RCC 7860 (cell line): Measurements from ENCODE around the gene ST7L.
A peak's percentile ranks its signal among the peaks of the same experiment; 100 is the strongest.
"Not testable (repeated sequence)": the region's sequence is repeated elsewhere in the genome, so short reads cannot be mapped to it uniquely, and the experiment has no call there.

Source experiments
- DNase-seq: peaks from one replicate; pipeline ENCODE4 v3.0.0-alpha.2; 2015; ENCODE audit warnings: low spot score
- FAIRE-seq: peaks from 2 replicates; lab custom pipeline; 2012; peaks lifted over from hg19 to GRCh38; lab: Jason Lieb, UNC

ST7L gene

DNA sequence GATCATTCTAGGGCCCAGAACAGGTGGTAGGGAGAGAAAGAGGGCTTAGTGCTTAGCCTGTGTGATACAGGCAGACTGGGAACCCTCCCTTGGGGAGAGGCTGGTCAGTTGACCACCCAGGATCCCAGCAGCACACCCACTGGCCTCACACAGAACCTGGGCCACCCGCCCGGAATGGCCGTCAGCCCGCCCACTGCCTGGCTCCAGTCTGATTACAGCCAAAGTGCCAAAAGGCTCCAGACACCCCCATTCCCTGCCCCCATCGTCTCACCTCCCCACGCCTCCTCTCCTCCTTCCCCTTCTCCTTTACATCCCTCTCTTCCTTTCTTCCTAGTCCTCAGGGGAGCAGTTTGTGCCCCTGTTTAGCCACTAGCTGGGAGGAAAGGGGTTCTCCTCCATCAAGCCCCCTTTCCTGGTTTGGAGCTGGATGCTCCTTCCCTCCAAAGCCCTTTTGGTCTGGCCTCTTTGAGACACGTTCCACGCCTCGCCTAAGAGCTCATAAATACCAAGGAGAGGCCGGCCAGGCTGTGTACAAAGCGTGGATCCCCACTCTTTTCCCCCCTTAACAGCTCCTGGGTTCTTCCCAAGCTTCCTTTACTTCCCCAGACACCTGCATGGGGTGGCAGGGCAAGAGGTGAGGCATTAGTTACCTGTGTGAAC is 114.8 kb downstream of the ST7L start:
- no peak for DNase-seq
- no peak for FAIRE-seq

DNA sequence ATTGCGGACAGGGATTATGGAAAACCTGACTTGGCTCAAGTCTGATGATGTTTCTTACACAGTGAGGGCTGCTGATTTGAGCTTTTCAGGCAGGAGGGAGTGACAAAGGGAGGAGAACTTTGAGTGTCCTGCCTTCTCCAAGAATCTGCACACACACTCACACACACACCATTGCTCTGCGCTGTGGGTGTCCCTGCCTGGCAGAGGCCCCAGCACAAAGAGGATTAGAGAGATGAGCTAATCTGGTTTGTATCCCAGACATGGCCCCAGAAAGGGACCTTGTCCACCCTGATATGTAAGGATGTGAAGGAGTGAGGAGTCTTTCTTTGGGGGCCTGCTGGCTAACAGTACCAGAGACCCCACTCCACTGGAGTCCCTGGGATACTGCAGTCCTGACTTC is 116.1 kb downstream of the ST7L start:
- no peak for FAIRE-seq
- no peak for DNase-seq

DNA sequence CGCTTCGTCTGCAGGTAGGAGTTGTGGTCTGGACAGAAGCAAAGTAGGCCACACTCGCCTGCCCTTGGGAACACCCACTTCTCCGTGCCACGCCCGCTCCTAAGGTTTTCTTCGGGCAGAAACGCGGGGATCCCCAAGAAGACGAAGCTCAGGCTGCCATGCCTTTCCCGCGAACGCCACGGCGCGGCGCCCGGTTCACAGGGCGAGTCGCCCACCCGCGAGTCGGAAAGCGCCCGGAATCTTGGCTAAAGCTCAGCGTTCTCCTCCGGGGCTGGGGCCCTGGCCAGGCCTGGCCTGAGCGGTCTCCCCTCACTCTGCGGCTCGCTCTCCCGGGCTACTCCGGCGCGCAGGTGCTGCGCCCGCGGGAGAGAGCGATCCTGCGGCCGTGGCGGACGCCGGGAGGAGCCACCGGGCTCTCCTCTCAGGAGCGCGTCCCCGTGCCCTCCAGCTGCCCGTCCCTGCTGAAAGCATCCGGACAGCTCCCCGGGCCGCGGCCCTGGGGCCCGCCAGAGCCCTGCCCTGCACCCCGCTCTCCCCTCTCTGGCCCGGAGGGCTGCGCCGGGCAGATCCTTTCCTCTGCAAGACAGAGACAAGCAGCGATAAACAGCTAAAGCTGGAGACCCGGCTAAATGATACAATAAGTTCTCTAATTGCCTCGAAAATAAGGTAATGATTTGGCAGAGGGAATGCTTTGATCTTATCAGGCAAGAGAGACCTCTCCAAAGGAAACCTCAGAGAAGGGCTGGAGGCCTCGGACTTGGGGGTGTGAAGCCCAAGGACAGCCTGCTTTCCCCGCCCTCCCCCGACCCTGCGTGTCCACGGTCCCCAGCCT is 116.9 kb downstream of the ST7L start:
- peak; percentile 26 for DNase-seq
- no peak for FAIRE-seq

DNA sequence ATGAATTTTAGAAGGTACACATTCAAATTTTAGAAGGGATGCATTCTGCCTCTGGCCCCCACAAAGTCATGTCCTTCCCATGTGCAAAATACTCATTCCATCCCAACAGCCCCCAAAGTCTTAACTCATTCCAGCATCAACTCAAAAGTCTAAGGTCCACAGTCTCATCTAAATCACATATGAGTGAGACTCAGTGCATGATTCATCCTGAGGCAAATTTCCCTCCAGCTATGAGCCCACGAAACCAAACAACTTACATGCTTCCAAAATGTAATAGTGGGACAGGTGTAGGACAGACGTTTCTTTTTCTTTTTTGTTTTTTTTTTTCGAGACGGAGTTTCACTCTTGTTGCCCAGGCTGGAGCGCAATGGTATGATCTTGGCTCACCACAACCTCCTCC is 122.7 kb downstream of the ST7L start:
- DNase-seq = no peak
- no peak for FAIRE-seq

DNA sequence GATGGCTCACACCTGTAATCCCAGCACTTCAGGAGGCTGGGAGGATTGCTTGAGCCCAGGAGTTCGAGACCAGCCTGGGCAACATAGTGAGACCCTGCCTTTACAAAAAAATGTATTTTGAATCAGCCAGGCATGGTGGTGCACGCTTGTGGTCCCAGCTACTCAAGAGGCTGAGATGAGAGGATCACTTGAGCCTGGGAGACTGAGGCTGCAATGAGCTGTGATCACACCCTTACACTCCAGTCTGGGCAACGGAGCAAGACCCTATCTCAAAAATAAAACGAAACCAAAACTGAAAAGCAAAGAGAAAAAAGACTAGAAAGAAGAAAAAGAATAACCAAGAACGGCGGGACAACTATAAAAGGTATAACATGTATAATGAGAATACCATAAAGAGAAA is 125.6 kb downstream of the ST7L start:
- no peak for FAIRE-seq
- DNase-seq = no peak

DNA sequence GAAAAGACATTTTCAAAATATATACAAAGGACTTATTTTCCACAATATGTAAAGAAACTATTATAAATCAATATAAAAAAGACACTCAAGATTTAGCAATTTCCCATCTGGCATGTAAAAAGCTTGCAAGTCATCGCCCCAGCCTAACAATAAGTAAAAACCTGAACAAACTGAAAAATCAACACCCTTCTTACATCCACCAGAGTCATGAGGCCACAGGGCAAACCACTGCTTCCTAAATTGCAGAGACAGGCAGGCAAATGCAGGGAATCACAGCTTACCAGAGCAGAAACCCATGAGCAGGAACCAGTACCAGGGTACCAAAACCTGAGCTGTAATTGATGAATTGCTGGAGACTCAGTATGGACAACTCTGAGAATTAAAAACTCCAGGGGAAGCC is 126.9 kb downstream of the ST7L start:
- FAIRE-seq (no peak), DNase-seq (no peak)

DNA sequence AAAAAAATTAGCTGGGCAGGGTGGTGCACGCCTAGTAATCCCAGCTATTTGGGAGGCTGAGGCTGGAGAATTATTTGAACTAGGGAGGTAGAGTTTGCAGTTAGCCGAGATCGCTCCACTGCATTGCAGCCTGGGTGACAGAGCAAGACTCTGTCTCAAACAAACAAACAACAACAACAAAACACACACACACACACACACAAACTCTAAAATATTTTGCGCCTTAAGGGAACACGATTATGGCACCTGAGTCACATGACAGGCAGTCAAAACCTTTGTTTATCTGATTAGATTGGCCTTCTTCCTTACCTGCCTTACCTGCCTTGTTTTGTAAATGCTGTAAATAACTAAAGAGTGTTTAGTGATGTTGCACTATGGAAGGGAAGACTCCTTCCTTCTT is 130.8 kb downstream of the ST7L start:
- FAIRE-seq = no peak
- DNase-seq = no peak

DNA sequence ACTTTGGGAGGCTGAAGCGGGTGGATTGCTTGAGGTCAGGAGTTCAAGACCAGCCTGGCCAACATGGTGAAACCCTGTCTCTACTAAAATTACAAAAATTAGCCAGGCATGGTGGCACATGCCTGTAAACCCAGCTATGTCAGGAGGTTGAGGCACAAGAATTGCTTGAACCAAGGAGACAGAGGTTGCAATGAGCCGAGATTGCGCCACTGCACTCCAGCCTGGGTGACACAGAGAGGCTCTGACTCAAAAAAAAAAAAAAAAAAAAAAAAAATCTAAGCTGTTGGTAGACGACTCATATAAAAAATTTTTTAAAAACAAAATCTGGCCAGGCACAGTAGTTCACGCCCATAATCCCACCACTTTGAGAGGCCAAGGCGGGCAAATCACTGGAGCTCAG is 131.3 kb downstream of the ST7L start:
- not testable (repeated sequence) for FAIRE-seq

DNA sequence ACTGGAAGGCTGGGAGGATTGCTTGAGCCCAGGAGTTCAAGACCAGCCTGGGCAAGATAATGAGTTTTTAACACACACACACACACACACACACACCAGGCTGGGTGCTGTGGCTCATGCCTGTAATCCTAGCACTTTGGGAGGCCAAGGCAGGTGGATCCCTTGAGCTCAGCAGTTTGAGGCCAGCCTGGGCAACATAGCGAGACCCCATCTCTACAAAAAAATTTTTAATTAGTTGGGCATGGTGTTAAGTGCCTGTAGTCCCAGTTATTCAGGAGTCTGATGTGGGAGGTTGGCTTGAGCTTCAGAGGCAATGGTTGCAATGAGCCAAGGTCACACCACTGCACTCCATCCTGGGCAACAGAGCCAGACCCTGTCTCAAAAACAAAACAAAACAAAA is 132.9 kb downstream of the ST7L start:
- FAIRE-seq, DNase-seq: not testable (repeated sequence)

More for the DNA sequence above, 131.3 kb downstream of the ST7L start:
- DNase-seq = not testable (repeated sequence)

DNA sequence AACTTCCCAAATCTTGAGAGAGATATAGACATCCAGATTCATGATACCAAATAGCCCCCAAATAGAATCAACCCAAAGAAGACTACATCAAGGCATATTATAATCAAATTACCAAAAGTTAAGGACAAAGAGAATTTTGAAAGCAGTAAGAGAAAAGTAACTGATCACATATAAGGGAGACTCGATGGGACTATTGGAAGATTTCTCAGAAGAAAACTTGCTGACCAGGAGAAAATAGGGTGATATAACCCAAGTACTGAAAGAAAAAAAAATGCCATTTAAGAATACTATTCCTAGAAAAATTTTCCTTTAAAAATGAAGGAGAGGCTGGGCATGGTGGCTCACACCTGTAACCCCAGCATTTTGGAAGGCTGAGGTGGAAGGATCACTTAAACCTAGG is 140.6 kb downstream of the ST7L start:
- no peak for DNase-seq
- FAIRE-seq = no peak

DNA sequence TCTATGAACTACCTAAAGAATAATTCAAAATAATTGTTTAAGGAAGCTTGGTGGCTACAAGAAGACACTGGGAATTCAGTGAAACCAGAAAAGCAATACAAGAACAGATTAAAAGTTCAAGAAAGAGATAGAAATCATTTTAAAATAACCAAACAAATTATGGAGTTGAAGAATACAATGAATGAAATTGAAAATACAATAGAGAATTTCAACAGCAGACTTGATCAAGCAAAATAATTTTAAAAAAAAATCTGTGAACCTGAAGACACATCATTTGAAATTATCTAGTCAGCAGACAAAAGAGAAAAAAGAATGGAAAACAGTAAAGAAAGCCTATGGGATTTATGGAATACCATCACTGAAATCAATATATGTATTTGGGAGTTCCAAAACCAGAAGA is 141.4 kb downstream of the ST7L start:
- no peak for FAIRE-seq
- DNase-seq = no peak
